GM19455 (cell line): ENCODE measurements around the gene PRR9.
"Not testable (repeated sequence)": the region's sequence is repeated elsewhere in the genome, so short reads cannot be mapped to it uniquely, and the experiment has no call there.

Source experiments
- ATAC-seq: cut with Tn5 transposase; IDR thresholded peaks from one replicate; pipeline ENCODE4 v1.9.1; 2021; ENCODE audit not compliant: unreplicated experiment

The PRR9 gene

GRCh38 chr1:153217212-153217611, at the start of gene PRR9:
TSS of gene PRR9 (plus strand) at chr1:153217584. CDS start at chr1:153218145, 561 bp downstream.
- ATAC-seq = no peak

GRCh38 chr1:153168686-153169085, 48.7 kb upstream of the PRR9 start:
- ATAC-seq = no peak

- ATAC-seq = no peak
These were observed 42.8 kb upstream of the PRR9 start for GRCh38 chr1:153174624-153175023.

GRCh38 chr1:153178922-153179321, 38.5 kb upstream of the PRR9 start:
- no peak for ATAC-seq

GRCh38 chr1:153180556-153180955, 36.8 kb upstream of the PRR9 start:
- ATAC-seq = no peak

- ATAC-seq = not testable (repeated sequence)
These were observed 29.1 kb upstream of the PRR9 start for GRCh38 chr1:153188301-153188700.

- no peak for ATAC-seq
These were observed 27.0 kb upstream of the PRR9 start for GRCh38 chr1:153190373-153190772.

- no peak for ATAC-seq
These were observed 24.7 kb upstream of the PRR9 start for GRCh38 chr1:153192697-153193096.

- no peak for ATAC-seq
These were observed 22.9 kb upstream of the PRR9 start for GRCh38 chr1:153194331-153195050.

GRCh38 chr1:153195216-153195615, 22.2 kb upstream of the PRR9 start:
- ATAC-seq = no peak

GRCh38 chr1:153202006-153202405, 15.4 kb upstream of the PRR9 start:
- ATAC-seq = no peak

- ATAC-seq = no peak
These were observed 14.3 kb upstream of the PRR9 start, which contains the start of gene LELP1 for GRCh38 chr1:153203130-153203529. TSS of gene LELP1 (plus strand) at chr1:153203430. CDS start at chr1:153204708, 1,278 bp downstream.

- ATAC-seq = no peak
These were observed 10.8 kb upstream of the PRR9 start for GRCh38 chr1:153206631-153207030.

GRCh38 chr1:153210206-153210605, 7.2 kb upstream of the PRR9 start:
- ATAC-seq = no peak

- no peak for ATAC-seq
These were observed 5.2 kb upstream of the PRR9 start for GRCh38 chr1:153212201-153212600.

- ATAC-seq = no peak
These were observed 3.9 kb upstream of the PRR9 start for GRCh38 chr1:153213519-153213918.

GRCh38 chr1:153217744-153218416, 496 bp downstream of the PRR9 start:
- no peak for ATAC-seq

GRCh38 chr1:153220606-153221303, 3.4 kb downstream of the PRR9 start:
- ATAC-seq = no peak

- peak; percentile 78 for ATAC-seq
These were observed 5.9 kb downstream of the PRR9 start for GRCh38 chr1:153223040-153223891.

GRCh38 chr1:153227810-153228209, 10.4 kb downstream of the PRR9 start:
- no peak for ATAC-seq

GRCh38 chr1:153228491-153228890, 11.1 kb downstream of the PRR9 start:
- ATAC-seq = no peak
